Activated effector memory CD4-positive, alpha-beta T cell treated with anti-CD3 and anti-CD28 coated beads, Interleukin-2, amount 50 U/mL, for 16 hours (primary cell): Measurements from ENCODE around the gene PREB.

Experiments used
- DNase-seq: peaks from one replicate; pipeline ENCODE4 v3.0.0-alpha.2; 2020

The PREB gene

GRCh38 chr2:27094353-27094984 is 40.0 kb downstream of the PREB start:
- DNase-seq = no peak

GRCh38 chr2:27093430-27094352 is 40.7 kb downstream of the PREB start:
- DNase-seq = no peak

- no peak for DNase-seq
Measured at GRCh38 chr2:27092696-27093429, 41.6 kb downstream of the PREB start.

GRCh38 chr2:27091746-27092695 is 42.4 kb downstream of the PREB start:
- no peak for DNase-seq

- DNase-seq = no peak
Measured at GRCh38 chr2:27089111-27089954, 45.1 kb downstream of the PREB start.

GRCh38 chr2:27088634-27089033 is 45.8 kb downstream of the PREB start:
- DNase-seq = no peak

GRCh38 chr2:27087823-27088410 is 46.5 kb downstream of the PREB start:
- no peak for DNase-seq

GRCh38 chr2:27086724-27087593 is 47.5 kb downstream of the PREB start, which contains the start of gene KHK:
TSS of gene KHK (plus strand) at chr2:27086772. CDS start at chr2:27087260, 488 bp downstream.
- DNase-seq = no peak

- peak; percentile 100 for DNase-seq
Measured at GRCh38 chr2:27086090-27086723, 48.2 kb downstream of the PREB start.

GRCh38 chr2:27085673-27086089 is 48.8 kb downstream of the PREB start:
- peak; percentile 71 for DNase-seq

- no peak for DNase-seq
Measured at GRCh38 chr2:27085062-27085672, 49.3 kb downstream of the PREB start.

GRCh38 chr2:27084297-27085061 is 50.0 kb downstream of the PREB start:
- DNase-seq = no peak

GRCh38 chr2:27083410-27084296 is 50.8 kb downstream of the PREB start:
- no peak for DNase-seq

- no peak for DNase-seq
Measured at GRCh38 chr2:27082773-27083409, 51.5 kb downstream of the PREB start.

GRCh38 chr2:27081984-27082772 is 52.3 kb downstream of the PREB start:
- DNase-seq = no peak
